Cerebellar nuclear complex (tissue), 1 donor: ENCODE measurements around the gene SIGMAR1.

Experiments used
- DNase-seq, 2 experiments: peaks; one replicate each; lab custom pipeline; 2025; lab: John Stamatoyannopoulos, UW

SIGMAR1 gene

GRCh38 chr9:34637356-34638137, at the start of gene SIGMAR1:
SIGMAR1 (minus strand) TSS chr9:34637787; CDS start chr9:34637697, 90 bp downstream.
- peak; percentile 50 to 77 for DNase-seq

- DNase-seq = no peak
These were observed 49.1 kb upstream of the SIGMAR1 start for GRCh38 chr9:34686732-34687131.

GRCh38 chr9:34686231-34686630, 48.6 kb upstream of the SIGMAR1 start:
- no peak for DNase-seq

GRCh38 chr9:34685591-34685990, 48.0 kb upstream of the SIGMAR1 start:
- no peak for DNase-seq

- no peak for DNase-seq
These were observed 47.2 kb upstream of the SIGMAR1 start for GRCh38 chr9:34684816-34685215.

GRCh38 chr9:34684145-34684544, 46.6 kb upstream of the SIGMAR1 start:
- DNase-seq = no peak

- no peak for DNase-seq
These were observed 38.3 kb upstream of the SIGMAR1 start for GRCh38 chr9:34675869-34676268.

- DNase-seq = no peak
These were observed 37.6 kb upstream of the SIGMAR1 start for GRCh38 chr9:34675048-34675714.

GRCh38 chr9:34674440-34674839, 36.9 kb upstream of the SIGMAR1 start:
- no peak for DNase-seq

GRCh38 chr9:34671307-34671706, 33.7 kb upstream of the SIGMAR1 start:
- no peak for DNase-seq

GRCh38 chr9:34669809-34670562, 32.4 kb upstream of the SIGMAR1 start:
- no peak for DNase-seq

GRCh38 chr9:34665381-34666250, 28.0 kb upstream of the SIGMAR1 start:
- DNase-seq = peak; percentile 86 to 92

- DNase-seq = no peak
These were observed 27.4 kb upstream of the SIGMAR1 start for GRCh38 chr9:34665067-34665380.

GRCh38 chr9:34664281-34665066, 26.9 kb upstream of the SIGMAR1 start:
- DNase-seq = peak in 1 of 2 experiments; percentile 26

GRCh38 chr9:34663303-34663605, 25.7 kb upstream of the SIGMAR1 start:
- no peak for DNase-seq

- DNase-seq = no peak
These were observed 25.1 kb upstream of the SIGMAR1 start, which contains the start of gene CCL27 for GRCh38 chr9:34662526-34663302. CCL27 (minus strand) TSS chr9:34662657; CDS start chr9:34662633, 24 bp downstream.

- DNase-seq = no peak
These were observed 22.1 kb upstream of the SIGMAR1 start for GRCh38 chr9:34659592-34660253.

GRCh38 chr9:34658461-34658860, 20.9 kb upstream of the SIGMAR1 start:
- DNase-seq = no peak

- no peak for DNase-seq
These were observed 19.4 kb upstream of the SIGMAR1 start for GRCh38 chr9:34656992-34657391.

GRCh38 chr9:34655394-34655793, 17.8 kb upstream of the SIGMAR1 start:
- DNase-seq = no peak
